Pancreas (tissue), 10 donors: Measurements from ENCODE around the gene SLC29A1. TPM values are rescaled to one million over a fixed set of nuclear protein-coding genes. Genes with fewer than 3 reads are reported as not detected.

Source experiments
- ATAC-seq, 4 donors: fragments of 200-7000 bp; cut with Tn5 transposase; one replicate each; pipeline versions ENCODE4 v1.8.0 to v1.9.1; 2020; ENCODE audit warnings: mild to moderate bottlenecking in 4 of 4, moderate library complexity in 4 of 4
- DNase-seq, 6 donors: peaks; one replicate each; pipeline ENCODE4 v3.0.0-alpha.2; 2020
- FAIRE-seq: peaks from 2 replicates; lab custom pipeline; 2012; peaks lifted over from hg19 to GRCh38; lab: Jason Lieb, UNC
- H3K27ac ChIP-seq, 4 donors: fragments of 200-600 bp; sonication (generic); 1 replicate in 3 of 4; 2 replicates in 1 of 4; pipeline versions ENCODE4 v1.5.0 to v1.8.0; 2020
- H3K27me3 ChIP-seq, 4 donors: fragments of 200-600 bp; one replicate each; pipeline ENCODE4 v1.8.0; 2021
- H3K36me3 ChIP-seq, 3 donors: fragments of 200-600 bp; sonication (generic) in 1 of 3; one replicate each; pipeline versions ENCODE4 v1.5.0 to v1.8.0; 2020 to 2021
- H3K4me1 ChIP-seq, 3 donors: fragments of 200-600 bp; one replicate each; pipeline ENCODE4 v1.8.0; 2021
- H3K4me3 ChIP-seq, 4 donors: fragments of 200-600 bp; sonication (generic) in 2 of 4; one replicate each; pipeline versions ENCODE4 v1.5.0 to v1.8.0; 2020 to 2021
- H3K9me3 ChIP-seq, 4 donors: fragments of 200-600 bp; one replicate each; pipeline ENCODE4 v1.8.0; 2021
- CTCF ChIP-seq, 4 donors: fragments of 200-600 bp; sonication (generic) in 3 of 4; IDR thresholded peaks; one replicate each; pipeline versions ENCODE4 v1.5.0 to v1.8.0; 2021; ENCODE audit warnings: antibody characterized with exemption in 4 of 4
- WGBS, 2 donors: extraction: QIAGEN DNeasy Blood & Tissue Kit; methylation state at CpG; one replicate each; pipeline ENCODE4 v1.1.7; 2013; 5-methylcytosine and 5-hydroxymethylcytosine counted together
- intact Hi-C, 3 donors: fragments of 100-400 bp; cut with DNase I; formaldehyde crosslinking; loops; one replicate each; pipeline versions ENCODE4 v1.11.1 to v1.14.2; 2022
- polyA plus RNA-seq, 2 donors: library from polyadenylated mRNA; stranded (reverse); fragments of 200-250 nt; gene quantifications; one replicate each; pipeline ENCODE4 v1.2.3, GENCODE V29; 2013
- total RNA-seq, 6 donors: library from RNA; stranded (reverse); fragmentation: NEBNext Ultra II Directional in 4 of 6; extraction: Animal tissue kit (Norgen Biotek cat#: 25700) in 4 of 6; gene quantifications; one replicate each; pipeline versions ENCODE4 v1.2.1 to v1.2.4, GENCODE V29; 2021 to 2023
- donor health status: healthy with polysubstance abuse.
- donor health status: DM: no; HTN: no; CAD: no; lungs with moderate emphysema.
- donor health status: DM: no; HTN: no; CAD: no.
- donor health status: control.
- donor health status: control.
- donor health status: Bipolar disorder and iron deficiency.
- donor health status: DM: yes; HTN: yes; CAD: no.
- donor health status: DM: no; HTN: no; CAD: no.
- donor health status: DM: no; HTN: no; CAD: no.
- donor health status: DM: yes; HTN: yes; CAD: no.

SLC29A1 gene
- total and polyA plus RNA-seq, 8 donors: 24.8 to 89.8 (median 44.4) TPM

DNA sequence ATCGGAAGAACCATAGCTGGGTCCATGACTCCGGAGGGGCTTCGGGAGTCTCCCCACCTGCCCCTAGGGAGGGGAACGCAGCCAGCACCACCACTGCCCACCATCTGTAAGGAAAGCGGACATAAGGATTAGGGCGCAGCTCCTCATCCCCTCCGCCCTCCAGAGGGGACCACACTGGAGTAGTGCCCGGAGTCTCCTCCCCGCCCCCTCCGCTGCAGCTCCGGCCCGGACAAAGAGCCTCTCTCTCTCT, 33.3 kb downstream of the SLC29A1 start:
- peak overlapping the region; percentile 81 to 96 (median 90) for H3K27ac ChIP-seq
- FAIRE-seq (no peak), DNase-seq (no peak), ATAC-seq (no peak)
- peaks cover 0 to 19% (median 0%) of the 10 kb centered on the region in 3 donors for H3K4me1 ChIP-seq
- H3K36me3 ChIP-seq: peaks cover under 1 to 33% (median 24%) of the 10 kb centered on the region in 3 donors
- TF ChIP-seq CTCF (IDR thresholded peaks at IDR 0.05): no peak
- no peaks in the 10 kb centered on the region for H3K9me3 ChIP-seq
- intact Hi-C loops: no loop called here
- 1 to 2% methylated on average over 8 to 12 of the region's 12 CpGs for WGBS, 2 donors
- H3K27me3 ChIP-seq: no peaks in the 10 kb centered on the region
- peak overlapping the region; percentile 79 to 98 (median 94) for H3K4me3 ChIP-seq

DNA sequence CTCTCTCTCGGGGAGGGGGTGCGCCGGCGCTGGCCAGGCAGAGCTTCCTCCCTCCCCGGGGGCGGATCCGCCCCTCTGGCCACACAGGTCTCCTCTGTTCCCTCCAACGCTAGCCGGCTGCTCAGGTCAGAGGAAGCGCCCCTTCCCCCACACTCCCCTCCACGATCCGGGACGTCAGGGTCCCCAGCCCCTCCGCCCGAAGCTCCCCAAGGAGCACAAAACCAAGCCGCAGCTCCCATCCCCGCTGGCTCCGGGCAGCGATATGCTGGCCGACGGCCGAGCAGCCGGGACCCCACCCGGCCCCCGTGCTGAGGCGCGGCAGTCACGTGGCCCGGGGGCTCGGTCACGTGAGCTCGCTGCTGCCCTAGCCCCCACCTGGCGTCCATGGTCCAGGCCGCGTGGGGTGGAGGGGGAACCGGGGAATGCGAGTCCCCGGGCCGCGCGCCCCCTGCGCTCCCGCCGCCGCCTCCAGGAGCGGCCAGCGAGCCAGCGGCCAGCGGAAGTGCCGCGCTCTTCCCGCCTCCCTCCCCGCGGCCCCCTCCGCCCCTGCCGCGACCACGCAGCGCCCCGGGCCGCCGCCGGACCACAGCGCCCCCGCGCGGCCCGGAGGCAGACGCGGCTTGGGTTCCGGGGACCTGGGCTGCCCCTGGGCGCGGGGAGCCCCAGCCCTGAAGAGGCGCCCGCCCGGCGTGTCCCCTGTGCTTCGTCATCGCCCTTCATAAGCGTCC, 33.8 kb downstream of the SLC29A1 start, which contains the start of gene SLC35B2:
Gene SLC35B2, minus strand, starts transcription at position 504 of the 728 bp plus-strand sequence. Its CDS starts 118 bp downstream, at position 386.
- WGBS, 2 donors: 0 to 1% methylated on average over 58 to 80 of the region's 80 CpGs
- FAIRE-seq: no peak
- peaks cover 0 to 15% (median 0%) of the 10 kb centered on the region in 3 donors for H3K4me1 ChIP-seq

DNA sequence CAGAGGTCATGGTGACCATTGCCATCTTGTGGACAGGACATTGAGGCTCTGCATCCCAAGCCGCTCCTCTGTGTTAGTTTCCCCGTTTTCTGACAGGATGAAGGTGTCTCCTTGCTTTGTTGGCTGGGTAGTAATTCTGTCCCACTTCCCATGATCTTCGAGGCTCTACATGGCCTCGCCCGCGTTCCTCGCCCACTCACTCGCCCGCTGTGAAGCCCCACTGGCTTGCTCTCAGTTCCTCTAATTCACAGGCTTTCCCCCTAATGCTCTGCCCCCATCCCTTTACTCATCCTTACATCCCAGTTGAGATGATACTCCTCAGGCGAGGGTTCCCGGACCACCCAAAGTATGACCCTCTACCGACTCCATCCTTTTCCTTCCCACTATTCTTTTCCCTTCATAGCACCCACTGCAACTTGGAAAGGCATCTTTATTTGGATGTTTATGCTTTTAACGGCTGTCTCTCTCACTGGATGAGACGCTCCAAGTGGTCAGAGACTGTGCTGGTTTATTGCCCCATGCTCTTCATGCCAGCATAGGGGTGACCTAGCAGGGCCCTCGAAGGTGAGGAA, 34.4 kb downstream of the SLC29A1 start:
- DNase-seq: peak in 1 of 6 donors; percentile 33

More for the DNA sequence above, 33.8 kb downstream of the SLC29A1 start, which contains the start of gene SLC35B2:
- Histone ChIP-seq H3K27me3 (no peaks in the 10 kb centered on the region), H3K9me3 (no peaks in the 10 kb centered on the region), H3K4me3 (peak within 1 kb of the TSS; percentile 79 to 98 (median 94)), H3K36me3 (peaks cover 0 to 28% (median 20%) of the 10 kb centered on the region in 3 donors), H3K27ac (peak within 1 kb of the TSS; percentile 81 to 96 (median 90))
- intact Hi-C loops: no loop called here
- peak; percentile 52 to 76 (median 66) for TF ChIP-seq CTCF (IDR thresholded peaks at IDR 0.05)
- DNase-seq: peak; percentile 69 to 88 (median 76)
- peak; percentile 77 to 85 (median 80) for ATAC-seq

DNA sequence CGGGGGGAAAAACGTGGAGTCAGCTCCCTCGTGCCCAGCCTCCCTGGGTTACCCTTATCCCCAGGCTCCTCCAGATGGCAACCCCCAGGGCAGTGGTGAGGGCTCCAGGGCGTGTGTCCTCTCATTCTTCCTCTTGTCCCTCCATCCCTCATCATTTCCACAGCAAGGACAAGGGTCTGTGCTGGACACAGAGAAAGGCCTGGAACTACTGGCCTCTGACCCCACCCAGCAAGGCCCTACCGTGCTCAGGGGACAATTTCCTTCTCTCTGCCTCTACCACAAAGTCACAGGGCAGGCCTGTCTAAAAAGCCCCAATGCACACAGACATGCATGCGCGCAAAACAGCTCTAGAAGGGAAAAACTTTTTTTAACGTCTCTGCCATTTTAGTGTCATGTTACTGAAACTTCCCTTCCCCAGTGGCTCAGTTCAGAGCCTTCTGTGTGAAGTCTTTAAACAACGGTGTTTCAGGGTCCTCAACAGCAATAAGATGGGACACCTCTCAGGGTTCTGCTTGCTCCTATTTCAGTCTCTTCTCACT, 35.0 kb downstream of the SLC29A1 start:
- no peak overlapping the region for H3K27ac ChIP-seq
- no peak for ATAC-seq
- H3K4me1 ChIP-seq: peaks cover 0 to 22% (median 0%) of the 10 kb centered on the region in 3 donors
- no peaks in the 10 kb centered on the region for H3K27me3 ChIP-seq
- 79 to 83% methylated on average over 9 of the region's 9 CpGs for WGBS, 2 donors
- DNase-seq: no peak
- H3K9me3 ChIP-seq: no peaks in the 10 kb centered on the region
- H3K4me3 ChIP-seq: no peak overlapping the region
- intact Hi-C loops: no loop called here
- FAIRE-seq: no peak
- peaks cover 0 to 16% (median 10%) of the 10 kb centered on the region in 3 donors for H3K36me3 ChIP-seq
- no peak for TF ChIP-seq CTCF (IDR thresholded peaks at IDR 0.05)

More for the DNA sequence above, 34.4 kb downstream of the SLC29A1 start:
- ATAC-seq: no peak
- Histone ChIP-seq H3K4me3 (peak overlapping the region; percentile 79 to 98 (median 94)), H3K4me1 (peaks cover 0 to 19% (median 0%) of the 10 kb centered on the region in 3 donors), H3K9me3 (no peaks in the 10 kb centered on the region), H3K36me3 (peaks cover 0 to 22% (median 14%) of the 10 kb centered on the region in 3 donors), H3K27ac (peak overlapping the region; percentile 81 to 96 (median 90)), H3K27me3 (no peaks in the 10 kb centered on the region)
- WGBS, 2 donors: 19 to 21% methylated on average over 15 of the region's 15 CpGs
- intact Hi-C loops: no loop called here
- no peak for TF ChIP-seq CTCF (IDR thresholded peaks at IDR 0.05)
- no peak for FAIRE-seq
